Type B pancreatic cell (in vitro differentiated cells): ENCODE measurements around the gene ADRA2B. TPM values are rescaled to one million over a fixed set of nuclear protein-coding genes. Genes with fewer than 3 reads are reported as not detected.
"Not testable (repeated sequence)": the region's sequence is repeated elsewhere in the genome, so short reads cannot be mapped to it uniquely, and the experiment has no call there.

Experiments used
- DNase-seq: peaks from one replicate; pipeline ENCODE4 v3.0.0; 2021; ENCODE audit warnings: mixed read lengths; ENCODE audit not compliant: unreplicated experiment; ENCODE audit errors: extremely low spot score
- H3K27ac Mint-ChIP-seq: 2 replicates; pipeline ENCODE4 v1.8.0; 2021; ENCODE audit warnings: mild to moderate bottlenecking, mixed read lengths
- H3K27me3 Mint-ChIP-seq: 2 replicates; pipeline ENCODE4 v1.8.0; 2021; ENCODE audit warnings: mixed read lengths
- H3K36me3 Mint-ChIP-seq: 2 replicates; pipeline ENCODE4 v1.8.0; 2021; ENCODE audit warnings: mixed read lengths
- H3K4me1 Mint-ChIP-seq: one replicate; pipeline ENCODE4 v1.8.0; 2021; ENCODE audit warnings: mixed read lengths; ENCODE audit not compliant: unreplicated experiment
- H3K4me3 Mint-ChIP-seq: 2 replicates; pipeline ENCODE4 v1.8.0; 2021; ENCODE audit warnings: mild to moderate bottlenecking, mixed read lengths
- H3K9me3 Mint-ChIP-seq: 2 replicates; pipeline ENCODE4 v1.8.0; 2021; ENCODE audit warnings: mixed read lengths
- CTCF ChIP-seq: fragments of 200-600 bp; sonication (generic); conservative IDR thresholded peaks from 2 replicates; pipeline ENCODE4 v1.5.0; 2021; ENCODE audit warnings: antibody characterized with exemption, mild to moderate bottlenecking
- total RNA-seq: library from RNA; stranded (reverse); gene quantifications from 2 replicates; pipeline ENCODE4 v1.2.1, GENCODE V29; 2021; ENCODE audit warnings: low replicate concordance

Gene ADRA2B
- total RNA-seq, 1 donor from 2014 or later: 2.4 TPM

- H3K9me3 Mint-ChIP-seq, H3K36me3 Mint-ChIP-seq, H3K27me3 Mint-ChIP-seq, DNase-seq, H3K27ac Mint-ChIP-seq, H3K4me1 Mint-ChIP-seq, H3K4me3 Mint-ChIP-seq: not testable (repeated sequence)
Measured at GRCh38 chr2:96065954-96066353, 50.4 kb downstream of the ADRA2B start.

GRCh38 chr2:96065381-96065930, 50.9 kb downstream of the ADRA2B start:
- Mint-ChIP-seq H3K36me3 (no peaks in the 10 kb centered on the region), H3K27ac (no peak overlapping the region), H3K9me3 (no peaks in the 10 kb centered on the region), H3K27me3 (no peaks in the 10 kb centered on the region), H3K4me1 (peaks cover 4% of the 10 kb centered on the region), H3K4me3 (no peak overlapping the region)
- TF ChIP-seq CTCF: no peak
- DNase-seq: no peak

- H3K27me3 Mint-ChIP-seq, H3K27ac Mint-ChIP-seq, H3K9me3 Mint-ChIP-seq, H3K4me1 Mint-ChIP-seq, DNase-seq, H3K36me3 Mint-ChIP-seq, H3K4me3 Mint-ChIP-seq: not testable (repeated sequence)
Measured at GRCh38 chr2:96064760-96065159, 51.6 kb downstream of the ADRA2B start.

GRCh38 chr2:96064047-96064675, 52.2 kb downstream of the ADRA2B start:
- H3K36me3 Mint-ChIP-seq, H3K27ac Mint-ChIP-seq, DNase-seq, H3K4me1 Mint-ChIP-seq, H3K4me3 Mint-ChIP-seq, H3K9me3 Mint-ChIP-seq, H3K27me3 Mint-ChIP-seq: not testable (repeated sequence)

- DNase-seq: not testable (repeated sequence)
Measured at GRCh38 chr2:96063116-96063899, 53.1 kb downstream of the ADRA2B start.

More at GRCh38 chr2:96063116-96063899, 53.1 kb downstream of the ADRA2B start:
- H3K27me3 Mint-ChIP-seq, H3K36me3 Mint-ChIP-seq, H3K27ac Mint-ChIP-seq, H3K9me3 Mint-ChIP-seq, H3K4me3 Mint-ChIP-seq, H3K4me1 Mint-ChIP-seq: not testable (repeated sequence)
- peak; percentile 36 for TF ChIP-seq CTCF

Other genes starting within 250 kb of the ADRA2B start
- gene ANKRD36C, start 124.7 kb downstream of the ADRA2B start, total RNA-seq: 10.8 and 47.0 TPM in 2 replicates
- gene GPAT2, start 81.7 kb downstream of the ADRA2B start, total RNA-seq: 0.39 TPM in 1 of 2 replicates, not detected in the other
- 0.93 TPM in 1 of 2 replicates, not detected in the other for gene ASTL, start 21.9 kb upstream of the ADRA2B start, total RNA-seq
- gene DUSP2, start 28.9 kb upstream of the ADRA2B start, total RNA-seq: 4.3 and 4.5 TPM in 2 replicates
- gene STARD7, start 92.3 kb upstream of the ADRA2B start, total RNA-seq: 133 and 146 TPM in 2 replicates
- gene TMEM127, start 149.4 kb upstream of the ADRA2B start, total RNA-seq: 40.5 and 58.3 TPM in 2 replicates
- gene CIAO1, start 149.7 kb upstream of the ADRA2B start, total RNA-seq: 68.9 and 69.7 TPM in 2 replicates
- 136 and 184 TPM in 2 replicates for gene SNRNP200, start 189.0 kb upstream of the ADRA2B start, total RNA-seq
- gene ITPRIPL1, start 208.7 kb upstream of the ADRA2B start, total RNA-seq: 3.5 and 11.6 TPM in 2 replicates
- gene NCAPH, start 219.2 kb upstream of the ADRA2B start, total RNA-seq: 13.6 and 34.9 TPM in 2 replicates